ENCODE measurements around the gene TMEM115. TPM values are rescaled to one million over a fixed set of nuclear protein-coding genes. Genes with fewer than 3 reads are reported as not detected.

The TMEM115 gene
- total RNA-seq, 4 donors from 2014 or later = 56.7 to 72.4 (median 68.2) TPM

DNA sequence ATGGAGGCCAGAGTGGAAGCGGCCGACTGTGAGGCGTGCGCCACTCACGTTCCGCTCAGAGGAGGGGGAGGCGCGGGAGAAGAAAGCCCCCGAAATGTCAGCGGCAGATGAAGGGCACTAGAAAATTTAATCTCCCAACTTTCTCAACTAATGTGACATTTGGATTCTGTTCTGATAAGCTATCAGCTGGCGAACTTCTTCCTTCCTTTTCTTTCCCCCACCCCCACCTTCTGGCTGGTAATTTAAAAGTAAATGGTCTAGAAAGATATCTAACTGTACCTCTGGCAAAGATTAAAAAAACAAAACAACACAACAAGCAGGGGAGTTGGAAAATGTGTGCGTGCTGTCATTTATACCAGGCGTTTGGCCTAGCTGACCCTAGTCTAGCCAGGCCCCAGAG, 26.4 kb upstream of the TMEM115 start:
- Histone ChIP-seq H3K4me3 (no peak overlapping the region), H3K27ac (no peak overlapping the region), H3K9me3 (no peaks in the 10 kb centered on the region), H3K27me3 (no peaks in the 10 kb centered on the region), H3K36me3 (no peaks in the 10 kb centered on the region), H3K4me1 (peaks cover 0 to 27% (median 8%) of the 10 kb centered on the region in 4 donors)
- TF ChIP-seq EP300 (IDR thresholded peaks at IDR 0.05) (no peak), POLR2A (IDR thresholded peaks at IDR 0.05) (no peak)
- TF ChIP-seq, protein P1, sequence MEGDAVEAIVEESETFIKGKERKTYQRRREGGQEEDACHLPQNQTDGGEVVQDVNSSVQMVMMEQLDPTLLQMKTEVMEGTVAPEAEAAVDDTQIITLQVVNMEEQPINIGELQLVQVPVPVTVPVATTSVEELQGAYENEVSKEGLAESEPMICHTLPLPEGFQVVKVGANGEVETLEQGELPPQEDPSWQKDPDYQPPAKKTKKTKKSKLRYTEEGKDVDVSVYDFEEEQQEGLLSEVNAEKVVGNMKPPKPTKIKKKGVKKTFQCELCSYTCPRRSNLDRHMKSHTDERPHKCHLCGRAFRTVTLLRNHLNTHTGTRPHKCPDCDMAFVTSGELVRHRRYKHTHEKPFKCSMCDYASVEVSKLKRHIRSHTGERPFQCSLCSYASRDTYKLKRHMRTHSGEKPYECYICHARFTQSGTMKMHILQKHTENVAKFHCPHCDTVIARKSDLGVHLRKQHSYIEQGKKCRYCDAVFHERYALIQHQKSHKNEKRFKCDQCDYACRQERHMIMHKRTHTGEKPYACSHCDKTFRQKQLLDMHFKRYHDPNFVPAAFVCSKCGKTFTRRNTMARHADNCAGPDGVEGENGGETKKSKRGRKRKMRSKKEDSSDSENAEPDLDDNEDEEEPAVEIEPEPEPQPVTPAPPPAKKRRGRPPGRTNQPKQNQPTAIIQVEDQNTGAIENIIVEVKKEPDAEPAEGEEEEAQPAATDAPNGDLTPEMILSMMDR (IDR thresholded peaks at IDR 0.05) = no peak
- no peak for DNase-seq (ENCODE audit: low spot score in 2 of 2)
- 78 to 82% methylated on average over 13 of the region's 13 CpGs for WGBS, 2 donors

DNA sequence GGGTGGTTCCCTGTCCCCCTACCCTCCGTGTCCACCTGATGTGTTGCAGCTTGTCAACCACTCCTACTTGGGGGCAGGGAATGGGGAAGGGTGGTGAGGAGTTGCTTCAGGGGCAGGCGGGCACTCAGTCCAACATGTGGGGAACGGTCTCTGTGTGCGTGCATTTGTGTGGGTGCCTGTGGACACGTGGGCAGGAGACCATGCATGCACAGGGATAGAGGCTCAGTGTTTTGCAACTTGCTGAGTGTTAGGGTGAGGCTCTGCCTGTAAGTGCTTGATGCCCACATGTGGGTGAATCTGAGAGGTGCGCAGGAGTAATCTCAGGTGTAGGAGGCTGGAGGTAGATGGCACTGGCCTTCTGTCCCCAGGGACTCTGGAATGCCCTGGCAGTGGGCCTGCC, 24.4 kb upstream of the TMEM115 start:
- Histone ChIP-seq H3K27me3 (no peaks in the 10 kb centered on the region), H3K27ac (no peak overlapping the region), H3K4me3 (no peak overlapping the region), H3K4me1 (peaks cover 0 to 20% (median 5%) of the 10 kb centered on the region in 4 donors), H3K9me3 (no peaks in the 10 kb centered on the region), H3K36me3 (no peaks in the 10 kb centered on the region)
- no peak for DNase-seq (ENCODE audit: low spot score in 2 of 2)
- whole genome bisulfite sequencing, 2 donors = 62 to 77% methylated on average over 5 to 6 of the region's 6 CpGs
- TF ChIP-seq POLR2A (IDR thresholded peaks at IDR 0.05) = no peak
- no peak for TF ChIP-seq EP300 (IDR thresholded peaks at IDR 0.05)
- TF ChIP-seq, protein P1 (IDR thresholded peaks at IDR 0.05) = no peak

DNA sequence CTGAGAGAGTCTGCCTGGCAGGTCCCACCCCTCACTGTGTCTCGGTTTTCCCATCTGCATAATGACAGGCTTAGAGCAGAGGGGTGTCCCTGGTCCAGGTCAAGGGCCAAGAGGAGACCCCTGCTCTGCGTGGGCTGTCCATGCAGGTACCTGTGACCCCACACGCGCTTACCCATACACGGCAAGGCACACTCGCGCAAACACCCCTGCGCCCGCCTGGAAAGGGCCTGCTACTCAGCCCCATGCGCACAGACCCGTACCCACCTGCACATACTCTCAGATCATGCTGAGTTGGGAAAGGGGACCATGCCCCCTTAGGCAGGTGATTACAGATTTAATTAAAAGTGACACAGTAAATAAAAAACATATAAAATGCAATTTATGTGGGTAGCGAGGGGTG, 23.4 kb upstream of the TMEM115 start:
- Histone ChIP-seq H3K9me3 (no peaks in the 10 kb centered on the region), H3K4me3 (no peak overlapping the region), H3K27ac (peak overlapping the region in 2 of 4 donors; percentile 27 to 50), H3K4me1 (peaks cover 0 to 20% (median 5%) of the 10 kb centered on the region in 4 donors), H3K36me3 (no peaks in the 10 kb centered on the region), H3K27me3 (no peaks in the 10 kb centered on the region)
- TF ChIP-seq, protein P1 (IDR thresholded peaks at IDR 0.05) = no peak
- TF ChIP-seq EP300 (IDR thresholded peaks at IDR 0.05) (no peak), POLR2A (IDR thresholded peaks at IDR 0.05) (no peak)
- DNase-seq (ENCODE audit: low spot score in 2 of 2) = no peak
- 83 to 86% methylated on average over 12 of the region's 12 CpGs for WGBS, 2 donors

DNA sequence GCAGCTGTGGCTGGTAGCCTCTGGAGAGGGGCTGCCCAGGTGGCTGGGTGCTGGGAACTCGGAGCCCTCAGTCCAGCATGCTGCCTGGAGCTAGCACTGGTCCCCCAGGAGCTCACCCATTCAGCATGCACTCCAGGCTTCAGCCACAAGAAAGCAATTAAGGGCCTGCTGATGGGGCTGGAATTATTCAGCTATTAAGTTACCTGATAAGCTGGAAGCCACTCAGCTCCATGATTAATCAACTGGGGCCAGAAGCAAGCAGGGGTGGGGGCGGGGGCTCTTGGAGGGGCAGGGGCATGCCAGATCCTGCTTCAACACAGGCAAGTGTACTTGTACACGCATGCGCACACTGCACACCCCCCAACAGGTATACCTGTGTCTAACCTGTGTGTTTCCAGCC, 22.1 kb upstream of the TMEM115 start:
- Histone ChIP-seq H3K27ac (no peak overlapping the region), H3K36me3 (no peaks in the 10 kb centered on the region), H3K4me3 (no peak overlapping the region), H3K27me3 (no peaks in the 10 kb centered on the region), H3K4me1 (peaks cover 0 to 20% (median 5%) of the 10 kb centered on the region in 4 donors), H3K9me3 (no peaks in the 10 kb centered on the region)
- WGBS, 2 donors = 89 to 96% methylated on average over 4 of the region's 4 CpGs
- DNase-seq (ENCODE audit: low spot score in 2 of 2) = no peak
- TF ChIP-seq, protein P1 (IDR thresholded peaks at IDR 0.05) = no peak
- TF ChIP-seq EP300 (IDR thresholded peaks at IDR 0.05) = no peak
- TF ChIP-seq POLR2A (IDR thresholded peaks at IDR 0.05) = no peak

DNA sequence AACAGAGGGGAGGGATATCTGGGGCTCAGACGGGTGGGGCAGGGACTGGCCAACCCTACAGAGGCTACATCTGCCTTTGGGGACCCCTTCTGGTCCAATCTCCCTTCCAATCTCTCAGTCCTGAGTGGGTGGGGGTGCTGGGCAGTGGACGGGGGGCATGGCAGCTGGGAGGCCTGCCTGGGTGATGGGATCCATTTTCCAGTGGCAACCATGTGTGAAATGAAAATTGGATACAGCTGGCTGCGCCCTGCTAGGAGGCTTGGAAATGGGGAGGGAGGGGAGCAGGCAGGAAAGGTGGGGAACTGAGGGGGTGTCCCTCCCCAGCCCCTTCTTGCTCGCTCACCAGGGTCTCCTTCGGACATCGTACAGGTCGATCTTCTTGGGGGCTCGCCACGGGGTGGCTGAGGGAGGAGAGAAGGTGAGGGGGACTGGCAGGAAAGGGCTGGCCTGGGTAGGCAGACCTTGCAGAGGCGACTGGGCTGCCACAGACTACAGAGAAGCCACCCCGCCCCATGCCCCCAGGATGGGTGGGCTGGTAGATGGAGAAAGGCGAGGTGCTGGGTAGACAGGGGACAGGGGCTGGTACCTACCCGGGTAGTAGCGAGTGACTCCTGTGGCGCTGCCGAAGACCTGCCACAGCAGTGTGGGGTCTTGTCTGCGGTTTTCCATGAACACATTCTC, 21.2 kb upstream of the TMEM115 start:
- DNase-seq (ENCODE audit: low spot score in 2 of 2) = no peak
- H3K9me3 ChIP-seq = no peaks in the 10 kb centered on the region
- no peak overlapping the region for H3K4me3 ChIP-seq
- no peak overlapping the region for H3K27ac ChIP-seq
- no peak for TF ChIP-seq EP300 (IDR thresholded peaks at IDR 0.05)
- no peaks in the 10 kb centered on the region for H3K27me3 ChIP-seq
- WGBS, 2 donors = 86 to 90% methylated on average over 17 of the region's 17 CpGs
- no peaks in the 10 kb centered on the region for H3K36me3 ChIP-seq
- H3K4me1 ChIP-seq = peaks cover 0 to 20% (median 5%) of the 10 kb centered on the region in 4 donors

Measured in tibial nerve (tissue), 4 donors.